Measurements from ENCODE around the gene GPX4. TPM values are rescaled to one million over a fixed set of nuclear protein-coding genes. Genes with fewer than 3 reads are reported as not detected.

GPX4 gene
- total and polyA plus RNA-seq, 2 of the 13 experiments (the other 11 are each of a cell fraction or from before 2014, with no cell fraction given), result 535 to 613 TPM

- TF ChIP-seq ZKSCAN8 (CRISPR knock-in tag; IDR thresholded peaks at IDR 0.05; ENCODE audit: borderline replicate concordance) (0 out of 2 replicates have a peak, but pooled peaks have one; percentile 60), ESRRA (CRISPR knock-in tag; IDR thresholded peaks at IDR 0.05; ENCODE audit: low read depth) (peak; percentile 72), ZNF652 (CRISPR knock-in tag; IDR thresholded peaks at IDR 0.05; ENCODE audit: borderline replicate concordance, low read depth) (no peak), ZNF121 (CRISPR knock-in tag; IDR thresholded peaks at IDR 0.05) (no peak), KDM6A (CRISPR knock-in tag; IDR thresholded peaks at IDR 0.05; ENCODE audit: low read depth) (peak; percentile 53; the same call in 1 of the 2 replicates), ZXDC (CRISPR knock-in tag; IDR thresholded peaks at IDR 0.05) (no peak), POLR2G (IDR thresholded peaks at IDR 0.05; ENCODE audit: low read depth, low read length) (peak; percentile 58), GTF3A (CRISPR knock-in tag; conservative IDR thresholded peaks at IDR 0.05) (no peak), HMG20B (CRISPR knock-in tag; conservative IDR thresholded peaks at IDR 0.05) (no peak), ATF2 (CRISPR knock-in tag; IDR thresholded peaks at IDR 0.05) (0 out of 2 replicates have a peak, but pooled peaks have one; percentile 70), ZNF329 (CRISPR knock-in tag; IDR thresholded peaks at IDR 0.05; ENCODE audit: low read depth) (no peak), POLR2AphosphoS5 (IDR thresholded peaks at IDR 0.05; ENCODE audit: low read depth, low read length) (peak; percentile 64), YEATS4 (CRISPR knock-in tag; IDR thresholded peaks at IDR 0.05; ENCODE audit: borderline replicate concordance) (peak; percentile 84; the same call in 1 of the 2 replicates), FOXJ3 (CRISPR knock-in tag; IDR thresholded peaks at IDR 0.05; ENCODE audit: borderline replicate concordance) (peak; percentile 37; the same call in 1 of the 2 replicates), TEF (CRISPR knock-in tag; IDR thresholded peaks at IDR 0.05) (no peak), KAT2B (IDR thresholded peaks at IDR 0.05; ENCODE audit: borderline replicate concordance, low read depth, low read length) (no peak), STAT6 (CRISPR knock-in tag; IDR thresholded peaks at IDR 0.05; ENCODE audit: borderline replicate concordance) (no peak; the same call in 1 of the 2 replicates), IRF2 (CRISPR knock-in tag; IDR thresholded peaks at IDR 0.05) (peak; percentile 54; the same call in 1 of the 2 replicates), TOE1 (CRISPR knock-in tag; IDR thresholded peaks at IDR 0.05) (no peak)
Observed at GRCh38 chr19:1113030-1113985, 9.5 kb downstream of the GPX4 start (continued).
